OCI-LY3 (cell line): Measurements from ENCODE around the gene PPP1R3G.

Experiments used
- H2AFZ ChIP-seq: fragments of 200-600, 300-600 bp; shearing (Covaris generic); 2 replicates; pipeline ENCODE4 v1.6.0; 2014; ENCODE audit warnings: antibody characterized with exemption, low read depth, low read length
- H3K27ac ChIP-seq: fragments of 200-600, 300-600 bp; sonication (generic); 2 replicates; pipeline ENCODE4 v1.5.1; 2014; ENCODE audit warnings: mild to moderate bottlenecking, low read length, moderate library complexity, mixed read lengths
- H3K27me3 ChIP-seq: fragments of 200-600, 300-600 bp; sonication (generic); 2 replicates; pipeline ENCODE4 v1.6.1; 2014; ENCODE audit warnings: low read depth, low read length, mixed read lengths
- H3K36me3 ChIP-seq: fragments of 200-600, 300-600 bp; sonication (generic); replicated peaks from 2 replicates; pipeline ENCODE3; 2014; ENCODE audit warnings: low read depth, low read length, mixed read lengths
- H3K4me1 ChIP-seq: fragments of 300-600, 200-600 bp; sonication (generic); 2 replicates; pipeline ENCODE4 v1.6.1; 2014; ENCODE audit warnings: low read length, mixed read lengths
- H3K4me2 ChIP-seq: fragments of 200-600, 300-600 bp; sonication (generic); 2 replicates; pipeline ENCODE4 v1.6.1; 2014; ENCODE audit warnings: low read length, mixed read lengths
- H3K4me3 ChIP-seq: fragments of 300-600, 200-600 bp; sonication (generic); 2 replicates; pipeline ENCODE4 v1.5.1; 2014; ENCODE audit warnings: antibody characterized with exemption, mild to moderate bottlenecking, low read length, moderate library complexity
- H3K79me2 ChIP-seq: fragments of 300-600, 200-600 bp; shearing (Covaris generic); 2 replicates; pipeline ENCODE4 v1.6.1; 2014; ENCODE audit warnings: mild to moderate bottlenecking, low read length, mixed read lengths
- H3K9ac ChIP-seq: fragments of 300-600, 200-600 bp; shearing (Covaris generic); 2 replicates; pipeline ENCODE4 v1.6.0; 2014; ENCODE audit warnings: mild to moderate bottlenecking, low read length, moderate library complexity
- H3K9me3 ChIP-seq: fragments of 200-600, 300-600 bp; shearing (Covaris generic); 2 replicates; pipeline ENCODE4 v1.6.1; 2014; ENCODE audit warnings: low read length, mixed read lengths; ENCODE audit not compliant: insufficient read depth
- H4K20me1 ChIP-seq: fragments of 200-600, 300-600 bp; sonication (generic); 2 replicates; pipeline ENCODE4 v1.6.1; 2016; ENCODE audit warnings: low read length, mixed read lengths; ENCODE audit not compliant: insufficient read depth
- EZH2phosphoT487 ChIP-seq: fragments of 200-600 bp; shearing (Covaris generic); IDR thresholded peaks from 2 replicates; pipeline ENCODE4 v1.6.1; 2018; ENCODE audit warnings: antibody characterized with exemption, mixed run types, low read depth
- TF ChIP-seq, protein P1 (sequence below): fragments of 200-600, 300-600 bp; sonication (generic); IDR thresholded peaks from 2 replicates; pipeline ENCODE4 v1.5.1; 2014; ENCODE audit warnings: antibody characterized with exemption, low read length, low read depth

PPP1R3G gene

GRCh38 chr6:5088780-5089179 lies 3.6 kb downstream of the PPP1R3G start:
- Histone ChIP-seq H4K20me1 (no peaks in the 10 kb centered on the region), H2AFZ (no peak overlapping the region), H3K27ac (no peak overlapping the region), H3K4me1 (peaks cover 21% of the 10 kb centered on the region), H3K36me3 (no peaks in the 10 kb centered on the region), H3K27me3 (peaks cover 17% of the 10 kb centered on the region), H3K9me3 (no peaks in the 10 kb centered on the region), H3K4me2 (no peak overlapping the region), H3K9ac (no peak overlapping the region), H3K79me2 (no peaks in the 10 kb centered on the region), H3K4me3 (no peak overlapping the region)
- TF ChIP-seq EZH2phosphoT487 = no peak
- TF ChIP-seq, protein P1, sequence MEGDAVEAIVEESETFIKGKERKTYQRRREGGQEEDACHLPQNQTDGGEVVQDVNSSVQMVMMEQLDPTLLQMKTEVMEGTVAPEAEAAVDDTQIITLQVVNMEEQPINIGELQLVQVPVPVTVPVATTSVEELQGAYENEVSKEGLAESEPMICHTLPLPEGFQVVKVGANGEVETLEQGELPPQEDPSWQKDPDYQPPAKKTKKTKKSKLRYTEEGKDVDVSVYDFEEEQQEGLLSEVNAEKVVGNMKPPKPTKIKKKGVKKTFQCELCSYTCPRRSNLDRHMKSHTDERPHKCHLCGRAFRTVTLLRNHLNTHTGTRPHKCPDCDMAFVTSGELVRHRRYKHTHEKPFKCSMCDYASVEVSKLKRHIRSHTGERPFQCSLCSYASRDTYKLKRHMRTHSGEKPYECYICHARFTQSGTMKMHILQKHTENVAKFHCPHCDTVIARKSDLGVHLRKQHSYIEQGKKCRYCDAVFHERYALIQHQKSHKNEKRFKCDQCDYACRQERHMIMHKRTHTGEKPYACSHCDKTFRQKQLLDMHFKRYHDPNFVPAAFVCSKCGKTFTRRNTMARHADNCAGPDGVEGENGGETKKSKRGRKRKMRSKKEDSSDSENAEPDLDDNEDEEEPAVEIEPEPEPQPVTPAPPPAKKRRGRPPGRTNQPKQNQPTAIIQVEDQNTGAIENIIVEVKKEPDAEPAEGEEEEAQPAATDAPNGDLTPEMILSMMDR = no peak

DNA sequence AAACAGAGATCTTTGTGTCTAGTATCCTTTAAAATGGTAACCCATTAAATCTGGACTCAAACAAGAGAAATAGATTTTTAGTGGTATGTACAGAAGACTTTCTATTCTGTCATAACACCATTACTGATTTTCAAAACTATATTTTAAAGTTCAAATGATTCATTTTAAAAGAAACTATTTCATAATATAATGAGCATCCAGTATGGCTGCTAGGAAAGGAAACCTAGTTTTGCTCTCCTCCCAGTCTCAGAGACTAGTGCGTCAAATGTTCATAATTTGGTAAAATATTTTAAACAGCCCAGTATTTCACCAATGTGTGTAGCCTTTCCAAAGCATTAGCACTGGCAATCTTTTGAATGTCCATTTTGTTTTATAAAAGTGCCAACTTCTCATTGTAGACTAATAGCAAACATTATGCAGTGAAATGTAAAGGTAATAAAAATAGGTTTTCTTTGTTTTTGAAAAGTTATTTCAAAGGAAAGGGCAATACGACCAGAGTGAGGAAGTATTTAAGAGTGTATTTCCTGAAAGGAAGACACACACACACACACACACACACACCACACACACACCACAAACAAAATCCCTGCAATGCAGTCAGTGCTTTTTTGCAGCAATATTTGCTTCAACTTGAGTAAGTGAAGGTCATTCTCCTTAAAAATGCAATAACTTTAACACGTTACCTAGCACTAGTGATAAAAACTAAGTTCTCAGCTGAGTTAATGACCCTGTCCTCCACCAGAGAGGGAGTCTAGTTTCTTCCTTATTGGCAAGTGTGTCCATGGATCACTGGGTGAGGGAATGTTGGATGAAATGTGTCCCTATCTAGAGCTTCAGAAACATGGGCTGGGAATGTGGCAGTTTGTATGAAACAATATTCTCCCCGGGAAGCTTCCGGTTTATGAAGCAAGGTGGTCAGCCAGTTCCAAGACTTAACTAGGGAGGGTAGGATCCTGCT lies 4.6 kb downstream of the PPP1R3G start:
- H3K4me2 ChIP-seq = peak overlapping the region; percentile 46
- no peaks in the 10 kb centered on the region for H3K79me2 ChIP-seq
- H3K9ac ChIP-seq = no peak overlapping the region
- H3K4me1 ChIP-seq = peaks cover 21% of the 10 kb centered on the region
- no peak overlapping the region for H2AFZ ChIP-seq
- peaks cover 17% of the 10 kb centered on the region for H3K27me3 ChIP-seq
- no peaks in the 10 kb centered on the region for H3K36me3 ChIP-seq
- H3K4me3 ChIP-seq = no peak overlapping the region
- no peak overlapping the region for H3K27ac ChIP-seq
- no peaks in the 10 kb centered on the region for H3K9me3 ChIP-seq
- H4K20me1 ChIP-seq = no peaks in the 10 kb centered on the region
- TF ChIP-seq EZH2phosphoT487 = no peak

GRCh38 chr6:5090603-5091002 lies 5.5 kb downstream of the PPP1R3G start:
- H3K9me3 ChIP-seq = no peaks in the 10 kb centered on the region
- peaks cover 21% of the 10 kb centered on the region for H3K4me1 ChIP-seq
- peak overlapping the region; percentile 28; the same call in 1 of the 2 replicates for H3K4me3 ChIP-seq
- no peaks in the 10 kb centered on the region for H3K79me2 ChIP-seq
- H3K27me3 ChIP-seq = peaks cover 17% of the 10 kb centered on the region
- TF ChIP-seq EZH2phosphoT487 = no peak
- TF ChIP-seq, protein P1 = no peak
- no peaks in the 10 kb centered on the region for H4K20me1 ChIP-seq
- H3K9ac ChIP-seq = no peak overlapping the region
- peak overlapping the region; percentile 46 for H3K4me2 ChIP-seq
- H2AFZ ChIP-seq = no peak overlapping the region
- no peak overlapping the region for H3K27ac ChIP-seq
- H3K36me3 ChIP-seq = no peaks in the 10 kb centered on the region

GRCh38 chr6:5091210-5092069 lies 6.3 kb downstream of the PPP1R3G start:
- Histone ChIP-seq H3K9me3 (no peaks in the 10 kb centered on the region), H3K36me3 (no peaks in the 10 kb centered on the region), H4K20me1 (no peaks in the 10 kb centered on the region), H3K79me2 (no peaks in the 10 kb centered on the region), H3K27ac (no peak overlapping the region), H3K4me1 (peaks cover 21% of the 10 kb centered on the region), H3K27me3 (peaks cover 17% of the 10 kb centered on the region), H3K4me2 (peak overlapping the region; percentile 46; the same call in 1 of the 2 replicates), H2AFZ (no peak overlapping the region), H3K9ac (no peak overlapping the region), H3K4me3 (no peak overlapping the region)
- TF ChIP-seq, protein P1 = no peak
- TF ChIP-seq EZH2phosphoT487 = no peak
